Measurements from ENCODE around the gene MYG1.
A peak's percentile ranks its signal among the peaks of the same experiment; 100 is the strongest.
"Not testable (repeated sequence)": the region's sequence is repeated elsewhere in the genome, so short reads cannot be mapped to it uniquely, and the experiment has no call there.

Gene MYG1

DNA sequence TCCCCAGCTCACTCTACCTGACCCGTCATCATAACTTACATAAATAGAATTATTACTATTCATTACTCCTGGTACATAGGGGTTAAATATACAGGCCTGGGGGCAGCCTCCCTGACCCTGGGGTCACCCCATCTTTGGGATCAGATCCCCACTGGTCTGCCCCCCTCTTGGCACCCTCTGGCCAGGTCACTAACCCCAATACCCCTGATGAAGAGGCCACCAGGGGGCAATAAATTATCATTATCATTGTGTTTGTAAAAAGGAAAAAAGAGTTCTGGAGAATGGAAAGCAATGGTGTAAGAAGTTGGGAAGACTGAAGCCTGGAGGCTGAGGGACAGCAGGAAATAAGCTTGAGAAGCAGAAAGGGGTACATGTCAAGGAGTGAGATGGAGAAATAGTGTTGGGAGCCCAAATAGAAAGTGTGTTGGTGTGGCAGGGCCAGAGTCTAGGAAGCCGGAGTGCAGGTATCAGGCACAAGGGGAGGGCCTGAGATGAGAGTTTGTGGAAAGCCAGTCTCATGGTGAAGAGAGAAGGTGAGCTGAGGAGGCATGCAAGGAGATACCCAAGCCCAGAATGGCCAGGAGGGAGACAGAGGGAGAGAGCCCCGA lies 28.0 kb downstream of the MYG1 start:
- no peak for DNase-seq (ENCODE audit: low read depth in 3 of 3)

DNA sequence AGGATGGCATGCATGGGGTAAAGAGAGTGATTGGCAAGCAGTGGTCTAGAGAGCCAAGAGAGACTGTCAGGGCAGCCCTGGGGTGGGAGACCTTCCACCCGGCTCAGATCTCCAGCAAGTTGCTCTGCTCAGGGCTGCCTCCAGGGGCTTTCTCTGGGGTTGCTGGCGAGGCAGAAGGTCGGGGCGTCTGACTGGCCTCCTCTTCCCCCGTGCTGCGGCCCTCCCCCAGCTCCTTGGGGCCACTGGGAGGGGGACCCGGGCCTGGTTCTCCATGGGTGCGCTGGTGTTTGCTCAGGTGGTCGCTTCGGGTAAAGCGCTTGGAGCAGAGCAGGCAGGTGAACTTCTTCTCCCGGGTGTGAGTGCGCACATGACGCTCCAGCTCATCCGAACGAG lies 28.5 kb downstream of the MYG1 start:
- no peak for DNase-seq (ENCODE audit: low read depth in 3 of 3)

DNA sequence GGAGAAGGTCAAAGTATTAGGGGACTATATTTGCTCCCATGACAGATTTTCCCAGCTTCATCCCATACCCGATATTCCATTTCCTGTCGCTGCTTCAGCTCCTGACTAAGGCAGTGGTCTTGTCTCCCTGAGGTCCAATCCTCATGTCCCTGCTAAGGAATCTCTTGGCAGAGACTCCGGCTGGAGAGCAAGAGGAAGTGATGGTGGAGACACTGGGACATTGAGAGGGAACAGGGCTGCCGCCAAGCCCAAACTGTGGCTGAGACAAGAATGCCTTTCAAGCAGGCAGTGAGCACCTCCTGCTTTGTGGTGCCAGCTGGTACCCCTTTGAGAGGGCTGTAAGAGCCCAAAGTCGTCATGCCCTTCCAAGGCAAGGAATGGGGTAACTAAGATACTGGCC lies 31.2 kb downstream of the MYG1 start:
- DNase-seq (ENCODE audit: low read depth in 3 of 3) = no peak

DNA sequence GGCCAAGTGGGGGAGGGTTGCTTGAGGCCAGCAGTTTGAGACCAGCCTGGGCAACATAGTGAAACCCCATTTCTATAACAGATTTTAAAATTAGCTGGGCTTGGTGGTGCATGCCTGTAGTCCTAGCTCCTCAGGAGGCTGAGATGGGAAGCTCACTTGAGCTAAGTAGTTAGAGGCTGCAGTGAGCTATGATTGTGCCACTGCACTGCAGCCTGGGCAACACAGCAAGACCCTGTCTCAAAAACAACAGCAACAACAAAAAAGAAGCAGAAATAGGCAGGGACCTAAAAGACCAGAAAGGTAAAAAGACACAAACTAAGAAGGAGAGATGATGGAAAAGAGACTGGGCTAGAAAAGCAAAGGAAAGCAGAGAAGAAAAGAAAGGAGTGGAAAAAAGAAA lies 32.8 kb downstream of the MYG1 start:
- not testable (repeated sequence) for DNase-seq (ENCODE audit: low read depth in 3 of 3)

DNA sequence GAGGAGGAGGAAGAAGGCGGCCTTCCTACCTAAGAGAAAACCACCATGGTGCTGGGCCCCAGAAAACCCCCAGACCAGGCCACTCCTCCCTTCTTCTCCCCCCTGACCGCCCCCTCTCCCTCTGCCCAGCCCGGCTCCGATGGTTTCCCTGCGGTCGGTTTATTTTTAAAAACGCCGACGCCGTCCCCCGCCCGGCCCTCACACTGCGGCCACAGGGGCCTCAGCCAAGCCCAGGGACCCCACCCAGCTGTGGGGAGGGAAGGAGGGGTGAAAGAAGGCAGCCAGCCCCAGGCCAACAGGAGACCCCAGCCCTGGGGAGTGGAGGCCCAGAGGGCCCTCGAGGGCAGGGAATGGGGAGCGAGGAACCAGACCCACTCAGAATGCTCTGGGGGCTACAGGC lies 33.2 kb downstream of the MYG1 start:
- DNase-seq (ENCODE audit: low read depth in 3 of 3) = no peak

DNA sequence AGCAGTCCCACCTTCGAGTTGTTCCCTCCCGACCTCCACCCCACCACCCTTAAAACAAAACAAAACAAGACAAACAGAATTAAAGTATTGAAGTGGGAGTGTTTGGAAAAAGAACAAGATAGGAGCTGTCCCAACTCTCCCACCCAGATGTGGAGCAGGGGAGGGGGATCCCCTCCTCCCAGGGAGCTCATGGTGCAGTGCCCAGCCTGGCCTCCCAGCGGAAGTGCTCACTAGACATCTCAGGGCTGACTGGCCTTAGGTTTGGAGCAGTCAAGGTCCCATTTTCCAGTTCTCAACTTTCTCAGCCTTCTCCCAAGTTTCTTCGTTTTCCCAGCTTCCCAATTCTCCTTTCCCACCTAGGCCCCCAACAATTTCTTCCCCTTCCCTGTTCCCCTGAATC lies 33.8 kb downstream of the MYG1 start:
- DNase-seq (ENCODE audit: low read depth in 3 of 3) = no peak

DNA sequence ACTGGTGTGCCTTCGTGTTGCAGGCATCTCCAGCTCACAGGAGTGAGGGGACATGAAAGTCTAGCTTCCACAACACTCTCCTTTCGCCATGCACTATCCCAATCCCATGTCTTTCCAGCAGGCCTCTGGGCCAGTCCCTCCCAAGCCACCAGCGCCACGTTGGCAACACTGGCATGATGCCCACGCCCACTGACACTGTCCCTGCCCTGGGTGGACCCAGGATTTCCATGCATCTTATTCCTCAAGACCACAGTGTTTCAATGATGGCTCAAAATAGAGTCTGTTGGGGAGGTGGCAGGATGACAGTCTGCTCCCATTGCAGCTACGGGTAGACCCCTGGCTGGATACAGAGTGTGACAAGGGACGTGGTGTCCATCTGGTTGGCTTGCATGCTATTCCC lies 34.4 kb downstream of the MYG1 start:
- no peak for DNase-seq (ENCODE audit: low read depth in 3 of 3)

DNA sequence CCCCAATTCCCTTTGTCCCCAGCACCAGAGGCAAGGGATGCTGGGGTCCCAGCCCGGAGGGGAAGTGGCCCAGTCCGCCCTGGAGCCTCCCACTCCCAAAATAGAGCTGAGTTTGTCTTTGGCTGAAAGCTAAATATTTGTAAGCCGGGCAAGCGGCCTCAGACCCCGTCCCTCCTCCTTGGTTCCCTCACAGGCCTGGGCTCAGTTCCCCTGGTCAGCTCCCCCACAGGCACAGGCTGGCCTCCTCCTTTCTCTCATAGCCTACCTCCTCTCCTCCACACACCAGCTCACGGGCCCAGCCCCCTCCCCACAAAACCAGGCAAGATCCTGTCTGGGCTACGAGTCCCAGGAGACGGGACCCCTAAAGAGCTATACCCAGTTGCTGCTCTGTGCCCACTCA lies 35.3 kb downstream of the MYG1 start:
- DNase-seq (ENCODE audit: low read depth in 3 of 3) = no peak

DNA sequence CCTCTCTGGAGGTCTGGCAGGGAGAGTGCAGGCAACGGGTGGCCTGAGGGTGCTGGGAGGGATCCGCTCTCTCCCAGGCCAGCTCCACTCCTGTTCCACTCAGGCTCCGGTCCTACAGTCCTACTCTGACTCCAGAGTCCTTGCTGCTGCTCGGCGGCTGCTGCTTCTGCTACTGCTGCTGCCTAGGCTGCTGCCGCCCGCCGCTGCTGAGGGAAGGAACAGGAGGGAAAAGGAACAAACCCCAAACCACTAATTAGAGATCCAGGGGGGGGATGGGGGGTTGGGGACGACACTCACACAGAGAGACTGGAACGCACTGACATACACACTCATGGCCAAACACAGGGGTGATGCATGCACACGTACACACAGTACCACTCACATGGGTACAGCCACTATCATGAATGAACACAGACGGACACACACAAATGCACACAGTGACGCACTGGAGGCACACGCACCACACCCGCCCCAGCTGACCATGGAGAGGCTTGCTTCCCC lies 36.7 kb downstream of the MYG1 start, which contains the start of gene SP7:
Gene SP7, minus strand, starts transcription at position 174 of the 501 bp plus-strand sequence. CDS start 708 bp downstream, outside the sequence.
- DNase-seq (ENCODE audit: low read depth in 3 of 3) = no peak

DNA sequence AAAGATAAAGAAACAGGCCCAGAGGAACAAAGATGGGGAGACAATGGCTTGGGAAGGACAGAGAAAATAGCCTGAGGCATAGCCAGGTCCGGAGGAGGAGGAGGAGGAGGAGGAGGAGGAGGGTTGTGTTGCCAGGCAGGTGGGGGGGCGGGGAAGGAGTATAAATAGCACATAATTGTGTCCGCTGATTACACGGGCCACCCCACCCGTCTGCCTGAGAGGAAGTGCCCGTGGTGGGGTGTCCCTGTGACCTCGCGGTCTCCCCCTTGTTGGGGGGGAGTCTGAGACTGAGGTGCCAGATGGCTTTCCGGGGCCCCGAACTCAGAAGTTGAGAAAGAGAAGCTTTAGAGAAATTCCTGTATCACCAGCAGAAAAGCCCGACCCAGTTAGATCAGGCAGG lies 38.5 kb downstream of the MYG1 start:
- DNase-seq (ENCODE audit: low read depth in 3 of 3) = no peak

DNA sequence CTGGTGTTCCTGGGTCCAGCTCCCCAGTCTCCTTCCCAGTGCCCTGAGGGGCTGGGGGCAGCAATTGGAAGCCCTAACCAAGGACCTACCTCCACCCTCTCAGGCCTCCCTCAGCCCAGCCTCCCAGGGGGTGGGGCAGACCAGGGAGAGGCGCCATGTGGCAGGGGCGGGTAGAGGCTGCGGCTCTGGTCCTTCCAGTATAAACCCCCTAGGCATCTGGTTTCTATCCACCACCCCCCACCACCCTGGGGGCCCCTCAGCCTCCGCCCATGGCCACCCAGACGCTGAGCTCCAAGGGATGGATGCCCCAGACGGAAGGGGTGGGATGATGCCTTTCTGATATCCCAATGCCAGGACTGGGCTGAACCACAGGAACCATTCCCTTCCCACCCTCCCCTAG lies 39.4 kb downstream of the MYG1 start:
- no peak for DNase-seq (ENCODE audit: low read depth in 3 of 3)

DNA sequence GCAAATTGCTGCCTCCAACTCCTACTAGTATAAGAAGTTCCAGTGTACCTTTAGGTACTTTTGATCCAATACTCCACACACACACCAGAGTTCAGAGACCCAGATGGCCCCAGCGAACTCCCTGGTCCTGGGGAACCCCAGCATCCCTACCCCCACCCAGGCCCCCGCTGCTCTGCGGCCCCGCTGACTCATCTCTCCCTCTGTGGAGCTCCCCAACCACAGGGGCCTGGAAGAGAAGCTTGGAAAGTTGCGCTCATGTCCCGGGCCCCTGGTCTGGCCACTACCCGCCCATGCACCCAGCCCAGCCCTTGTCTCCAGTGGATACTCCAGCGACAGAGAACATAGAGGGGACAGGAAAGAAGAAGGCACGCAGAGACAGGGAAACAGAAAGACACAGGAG lies 40.9 kb downstream of the MYG1 start:
- no peak for DNase-seq (ENCODE audit: low read depth in 3 of 3)

DNA sequence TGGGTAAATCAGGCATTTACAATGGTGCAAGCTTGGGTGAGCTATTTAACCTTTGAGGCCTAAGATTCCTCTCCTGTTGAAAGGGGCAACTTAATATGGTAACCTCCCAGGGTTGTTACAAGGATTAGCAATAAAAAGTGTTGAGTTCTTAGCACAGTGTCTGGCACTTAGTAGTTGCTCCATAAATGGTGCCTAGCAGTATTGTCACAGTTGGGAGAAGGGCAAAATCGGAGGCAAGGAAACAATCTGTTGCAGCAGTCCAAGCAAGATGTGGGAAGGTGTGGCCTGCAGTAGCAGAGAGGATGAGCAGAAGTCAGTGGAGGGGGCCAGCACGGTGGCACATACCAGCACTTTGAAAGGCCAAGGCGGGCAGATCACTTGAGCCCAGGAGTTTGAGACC lies 44.0 kb downstream of the MYG1 start:
- no peak for DNase-seq (ENCODE audit: low read depth in 3 of 3)

DNA sequence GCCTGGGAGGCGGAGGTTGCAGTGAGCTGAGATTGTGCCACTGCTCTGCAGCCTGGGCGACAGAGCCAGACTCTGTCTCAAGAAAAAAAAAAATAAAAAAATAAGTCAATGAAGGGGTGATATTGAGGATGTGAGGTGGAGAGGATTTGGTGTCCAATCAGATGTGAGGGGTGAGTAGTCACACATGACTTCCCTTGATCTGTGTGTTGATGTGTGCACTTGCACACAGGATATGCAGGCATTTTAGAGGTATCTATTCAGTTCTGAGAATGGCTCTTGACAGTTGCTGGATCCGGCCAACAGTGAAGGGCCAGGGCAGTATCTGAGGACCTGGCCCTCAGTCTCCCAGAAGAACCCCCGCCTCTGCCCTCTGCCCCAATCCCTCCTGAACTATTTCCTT lies 44.5 kb downstream of the MYG1 start:
- DNase-seq (ENCODE audit: low read depth in 3 of 3) = no peak

DNA sequence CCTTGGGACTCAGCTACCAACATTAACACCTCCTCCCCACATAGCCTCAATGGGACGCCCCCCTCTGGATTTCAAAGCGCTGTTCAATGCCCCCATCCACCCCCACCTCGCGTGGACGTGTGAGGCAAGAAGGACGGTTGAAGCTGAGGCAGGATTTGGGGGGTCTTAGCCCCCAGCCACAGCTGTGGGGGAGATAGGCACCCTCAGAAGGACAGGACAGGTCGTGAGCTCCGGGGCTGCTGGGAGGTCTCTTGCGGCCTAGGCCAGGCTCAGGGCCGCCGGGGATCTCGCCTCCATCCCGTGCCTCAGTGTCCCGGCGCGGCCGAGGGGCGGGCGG lies 45.0 kb downstream of the MYG1 start:
- no peak for DNase-seq (ENCODE audit: low read depth in 3 of 3)

DNA sequence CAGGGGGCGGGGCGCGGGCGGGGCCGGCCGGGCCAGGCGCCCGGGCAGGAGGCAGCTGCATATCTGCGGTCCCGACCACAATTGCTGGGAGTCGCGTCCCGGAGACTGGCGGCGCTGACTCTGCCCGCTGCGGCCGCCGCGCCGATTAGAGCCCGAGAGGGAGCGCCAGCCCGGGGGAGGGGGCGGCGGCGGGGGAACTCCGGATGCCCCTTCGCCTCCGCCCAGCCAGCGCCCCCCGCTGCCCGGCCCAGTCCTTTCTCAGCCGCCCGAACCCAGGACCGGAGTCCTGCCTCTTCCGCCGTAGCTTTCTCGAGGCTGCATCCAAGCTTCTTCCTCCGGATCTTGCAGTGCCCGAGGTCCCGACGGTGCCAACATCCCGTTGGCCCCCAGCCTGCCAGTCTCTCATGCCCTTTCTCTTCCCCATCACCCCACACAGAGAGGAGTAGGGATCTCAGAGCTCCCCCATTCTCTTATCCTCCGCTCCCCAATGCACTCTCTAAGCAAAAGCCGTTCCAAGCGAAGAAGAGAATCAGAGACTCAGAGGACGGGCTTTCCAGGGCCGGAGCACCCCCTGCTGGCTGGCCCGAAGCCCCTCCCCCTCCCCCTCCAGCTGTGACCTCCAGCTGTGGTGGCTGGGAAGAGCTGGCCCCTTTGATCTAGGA lies 45.5 kb downstream of the MYG1 start:
- peak; percentile 50 to 60 (median 59) for DNase-seq (ENCODE audit: low read depth in 3 of 3)

DNA sequence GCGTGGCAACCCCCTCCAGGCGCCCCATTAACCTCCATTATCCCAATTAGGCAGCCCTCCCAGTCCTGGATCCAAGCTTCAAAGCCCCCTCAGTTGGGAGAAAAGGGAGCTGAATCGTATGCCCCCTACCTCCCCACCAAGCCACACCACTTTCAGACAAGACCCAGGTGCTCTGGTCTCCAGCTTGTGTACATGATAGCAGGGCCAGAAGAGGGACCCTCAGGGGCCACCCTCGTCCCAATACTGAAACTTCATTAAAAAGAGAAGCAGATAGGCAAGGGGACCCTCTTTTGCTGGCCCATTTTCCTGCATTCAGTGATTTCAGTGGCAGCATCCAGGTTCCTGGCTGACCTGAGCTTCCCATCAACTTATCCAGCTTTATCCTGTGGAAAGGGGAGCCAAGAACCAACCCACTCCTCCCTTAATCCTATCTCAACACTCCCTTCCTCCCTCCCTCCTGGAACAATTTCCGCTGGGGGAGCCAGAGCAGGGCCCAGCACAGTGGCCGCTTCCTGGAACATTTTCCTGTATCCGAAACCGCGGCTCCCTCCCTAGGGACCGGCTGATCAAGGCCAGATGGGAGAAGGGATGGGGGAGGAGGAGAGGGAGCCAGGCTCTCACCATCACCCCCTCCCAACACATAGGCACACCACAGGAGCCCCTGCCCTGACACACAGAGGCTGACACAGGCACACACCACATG lies 46.1 kb downstream of the MYG1 start:
- DNase-seq (ENCODE audit: low read depth in 3 of 3) = no peak

DNA sequence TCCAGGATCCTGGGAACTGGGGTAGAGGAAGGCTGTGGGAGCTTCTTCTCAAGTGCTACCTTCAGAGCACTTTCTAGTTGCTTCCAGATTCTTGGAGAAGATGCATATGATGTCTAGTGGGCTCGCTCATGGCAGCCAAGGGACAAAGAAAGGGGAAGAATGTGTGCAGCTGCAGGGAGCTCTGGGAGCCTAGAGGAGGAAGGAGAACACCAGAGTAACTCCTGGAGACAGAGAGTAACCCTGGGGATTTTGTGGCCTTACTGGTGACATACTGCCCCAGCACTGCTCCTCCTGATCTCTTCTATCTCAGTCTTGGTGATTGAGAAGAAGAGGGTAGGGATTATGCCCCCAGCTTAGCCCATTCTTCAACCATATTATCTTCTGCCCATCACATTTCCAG lies 47.0 kb downstream of the MYG1 start:
- no peak for DNase-seq (ENCODE audit: low read depth in 3 of 3)

DNA sequence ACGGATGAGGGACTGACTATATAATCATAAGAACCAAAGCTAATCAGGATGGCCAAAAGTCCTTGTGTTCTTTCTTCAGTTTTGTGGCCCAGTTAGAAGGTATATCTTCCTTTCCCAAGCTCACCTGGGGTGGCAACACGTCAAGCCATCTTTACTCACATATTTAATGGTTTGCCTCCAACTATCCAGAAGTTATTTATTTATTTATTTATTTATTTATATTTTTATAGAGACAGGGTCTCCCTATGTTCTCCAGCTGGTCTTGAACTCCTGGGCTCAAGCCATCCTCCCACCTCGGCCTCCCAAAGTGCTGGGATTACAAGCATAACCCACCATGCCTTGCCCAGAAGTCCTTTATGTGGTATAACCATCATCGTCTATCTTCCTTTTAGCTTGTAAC lies 48.4 kb downstream of the MYG1 start:
- no peak for DNase-seq (ENCODE audit: low read depth in 3 of 3)

DNA sequence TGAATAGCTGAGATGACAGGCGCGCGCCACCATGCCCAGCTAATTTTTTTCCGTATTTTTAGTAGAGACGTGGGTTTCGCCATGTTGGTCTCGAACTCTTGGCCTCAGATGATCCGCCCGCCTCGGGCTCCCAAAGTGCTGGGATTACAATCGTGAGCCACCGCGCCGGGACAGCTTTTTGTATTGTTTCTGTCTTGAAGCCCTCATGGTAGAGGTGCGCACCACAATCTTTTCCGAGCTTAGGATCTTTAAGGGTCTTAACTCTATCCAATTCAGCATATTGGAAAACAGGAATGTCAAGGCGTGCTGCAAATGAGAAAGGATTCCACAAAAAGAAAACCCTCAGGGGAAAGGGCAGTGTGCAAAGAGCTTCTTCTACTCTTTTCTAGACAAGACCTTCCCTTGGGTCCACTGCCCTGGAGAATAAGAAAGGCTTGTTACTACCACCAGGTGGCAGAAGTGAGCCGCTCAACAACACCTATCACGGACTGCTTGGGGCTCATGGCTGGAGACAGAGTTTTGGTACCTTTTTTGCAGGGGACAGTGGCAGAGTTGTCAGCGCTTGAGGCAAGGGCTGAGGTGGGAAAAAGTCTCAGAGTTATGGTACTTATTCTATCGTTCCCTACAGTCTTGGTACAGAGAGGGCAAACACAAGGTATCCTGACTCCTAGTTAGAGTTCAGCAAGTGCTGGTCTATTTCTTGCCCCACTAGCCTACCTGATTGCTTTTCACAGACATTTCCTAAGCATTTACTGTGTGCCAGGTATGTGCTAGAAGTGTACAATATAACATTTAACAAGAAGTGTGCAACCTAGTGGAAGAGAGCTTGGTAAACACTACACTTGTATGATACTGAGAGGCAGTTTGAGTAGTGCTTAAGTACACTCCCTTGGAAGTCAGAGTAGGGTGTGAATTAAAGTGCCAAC lies 53.1 kb downstream of the MYG1 start:
- peak; percentile 54 to 79 (median 65) for DNase-seq (ENCODE audit: low read depth in 3 of 3)

DNA sequence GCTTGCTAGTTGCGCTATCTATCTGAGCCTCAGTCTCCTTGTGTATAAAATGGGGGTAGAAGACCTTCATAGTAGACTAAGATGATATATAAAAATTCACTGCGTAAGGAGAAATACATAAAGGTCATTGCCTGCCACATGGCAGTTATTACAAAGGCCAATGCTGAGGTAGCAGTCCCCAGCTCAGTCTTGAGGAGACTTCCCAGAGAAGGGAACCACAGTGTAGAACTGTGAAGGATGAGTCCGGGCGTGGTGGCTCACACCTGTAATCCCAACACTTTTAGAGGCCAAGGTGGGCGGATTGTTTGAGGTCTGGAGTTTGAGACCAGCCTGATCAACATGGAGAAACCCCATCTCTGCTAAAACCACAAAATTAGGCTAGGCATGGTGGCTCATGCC lies 53.8 kb downstream of the MYG1 start:
- DNase-seq (ENCODE audit: low read depth in 3 of 3) = no peak

DNA sequence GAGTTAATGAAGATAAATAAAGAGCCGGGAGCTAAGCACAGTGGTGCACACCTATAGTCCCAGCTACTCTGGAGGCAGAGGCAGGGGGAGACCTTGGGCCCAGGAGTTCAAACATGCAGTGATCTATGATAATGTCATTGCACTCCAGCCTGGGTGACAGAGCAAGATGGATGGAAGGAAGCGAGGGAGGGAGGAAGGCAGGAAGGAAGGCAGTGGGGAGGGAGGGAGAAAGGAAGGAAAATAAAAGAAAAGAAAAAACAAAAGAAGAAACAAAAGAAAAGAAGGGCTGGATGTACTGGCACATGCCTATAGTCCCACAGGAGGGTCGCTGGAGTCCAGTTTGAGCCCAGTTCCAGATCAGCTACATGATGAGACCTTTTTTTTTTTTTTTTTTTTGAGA lies 55.6 kb downstream of the MYG1 start:
- DNase-seq (ENCODE audit: low read depth in 3 of 3) = no peak

All from stimulated activated CD4-positive, alpha-beta T cell treated with anti-CD3 and anti-CD28 coated beads, TNF-alpha, amount 100 ng/mL, for 4 hours (primary cell).